Measurements from ENCODE around the gene SVIL.

- TF ChIP-seq, protein P1, sequence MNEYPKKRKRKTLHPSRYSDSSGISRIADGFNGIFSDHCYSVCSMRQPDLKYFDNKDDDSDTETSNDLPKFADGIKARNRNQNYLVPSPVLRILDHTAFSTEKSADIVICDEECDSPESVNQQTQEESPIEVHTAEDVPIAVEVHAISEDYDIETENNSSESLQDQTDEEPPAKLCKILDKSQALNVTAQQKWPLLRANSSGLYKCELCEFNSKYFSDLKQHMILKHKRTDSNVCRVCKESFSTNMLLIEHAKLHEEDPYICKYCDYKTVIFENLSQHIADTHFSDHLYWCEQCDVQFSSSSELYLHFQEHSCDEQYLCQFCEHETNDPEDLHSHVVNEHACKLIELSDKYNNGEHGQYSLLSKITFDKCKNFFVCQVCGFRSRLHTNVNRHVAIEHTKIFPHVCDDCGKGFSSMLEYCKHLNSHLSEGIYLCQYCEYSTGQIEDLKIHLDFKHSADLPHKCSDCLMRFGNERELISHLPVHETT (CRISPR knock-in tag; conservative IDR thresholded peaks at IDR 0.05), result no peak
- TF ChIP-seq CEBPB (IDR thresholded peaks at IDR 0.05; ENCODE audit: borderline replicate concordance, low read depth, low read length) (no peak), CTCF (CRISPR knock-in tag; IDR thresholded peaks at IDR 0.05) (no peak), ZC3H4 (CRISPR knock-in tag; IDR thresholded peaks at IDR 0.05; ENCODE audit: borderline replicate concordance) (no peak), NR1H2 (CRISPR knock-in tag; IDR thresholded peaks at IDR 0.05; ENCODE audit: borderline replicate concordance, low read depth) (no peak)
These were observed 39.0 kb downstream of the SVIL start for GRCh38 chr10:29595636-29596225.
